Stimulated activated naive CD8-positive, alpha-beta T cell treated with anti-CD3 and anti-CD28 coated beads, Interleukin-15, Interleukin-2, amounts not matched to agents 100 ng/mL and 50 ng/mL, for 24 hours (primary cell): Measurements from ENCODE around the gene AHNAK2.
"Not testable (repeated sequence)": the region's sequence is repeated elsewhere in the genome, so short reads cannot be mapped to it uniquely, and the experiment has no call there.

Experiments
- H3K27ac Mint-ChIP-seq: one replicate; pipeline ENCODE4 v1.8.0; 2021; ENCODE audit warnings: mild to moderate bottlenecking, mixed read lengths
- H3K27me3 Mint-ChIP-seq: one replicate; pipeline ENCODE4 v1.8.0; 2021; ENCODE audit warnings: mixed read lengths
- H3K36me3 Mint-ChIP-seq: one replicate; pipeline ENCODE4 v1.8.0; 2021; ENCODE audit warnings: low read depth, mixed read lengths
- H3K4me1 Mint-ChIP-seq: one replicate; pipeline ENCODE4 v1.8.0; 2021; ENCODE audit warnings: low read depth, mixed read lengths
- H3K4me3 Mint-ChIP-seq: one replicate; pipeline ENCODE4 v1.8.0; 2021; ENCODE audit warnings: mild to moderate bottlenecking, mixed read lengths
- H3K9me3 Mint-ChIP-seq: one replicate; pipeline ENCODE4 v1.8.0; 2021; ENCODE audit warnings: mixed read lengths

The AHNAK2 gene

DNA sequence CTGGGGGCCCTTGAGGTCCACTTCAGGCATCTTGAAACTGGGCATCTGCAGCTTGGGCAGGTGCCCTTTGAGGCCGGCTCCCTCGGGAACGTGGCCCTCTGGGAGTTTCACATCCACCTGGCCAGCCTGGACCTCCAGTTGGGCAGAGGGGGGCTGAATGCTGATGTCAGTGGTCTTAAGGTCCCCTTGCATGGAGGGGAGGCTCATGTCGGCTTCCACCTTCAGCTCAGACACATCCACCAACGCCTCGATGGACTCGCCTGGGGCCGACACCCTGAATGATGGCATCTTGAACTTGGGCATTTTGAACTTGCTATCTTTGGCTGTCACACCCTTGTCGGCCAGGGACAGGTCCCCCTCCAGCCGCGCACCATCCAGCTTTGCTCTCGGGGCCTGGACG, 31.0 kb downstream of the AHNAK2 start:
- H3K4me3 Mint-ChIP-seq, H3K9me3 Mint-ChIP-seq, H3K27me3 Mint-ChIP-seq, H3K4me1 Mint-ChIP-seq, H3K27ac Mint-ChIP-seq, H3K36me3 Mint-ChIP-seq: not testable (repeated sequence)

DNA sequence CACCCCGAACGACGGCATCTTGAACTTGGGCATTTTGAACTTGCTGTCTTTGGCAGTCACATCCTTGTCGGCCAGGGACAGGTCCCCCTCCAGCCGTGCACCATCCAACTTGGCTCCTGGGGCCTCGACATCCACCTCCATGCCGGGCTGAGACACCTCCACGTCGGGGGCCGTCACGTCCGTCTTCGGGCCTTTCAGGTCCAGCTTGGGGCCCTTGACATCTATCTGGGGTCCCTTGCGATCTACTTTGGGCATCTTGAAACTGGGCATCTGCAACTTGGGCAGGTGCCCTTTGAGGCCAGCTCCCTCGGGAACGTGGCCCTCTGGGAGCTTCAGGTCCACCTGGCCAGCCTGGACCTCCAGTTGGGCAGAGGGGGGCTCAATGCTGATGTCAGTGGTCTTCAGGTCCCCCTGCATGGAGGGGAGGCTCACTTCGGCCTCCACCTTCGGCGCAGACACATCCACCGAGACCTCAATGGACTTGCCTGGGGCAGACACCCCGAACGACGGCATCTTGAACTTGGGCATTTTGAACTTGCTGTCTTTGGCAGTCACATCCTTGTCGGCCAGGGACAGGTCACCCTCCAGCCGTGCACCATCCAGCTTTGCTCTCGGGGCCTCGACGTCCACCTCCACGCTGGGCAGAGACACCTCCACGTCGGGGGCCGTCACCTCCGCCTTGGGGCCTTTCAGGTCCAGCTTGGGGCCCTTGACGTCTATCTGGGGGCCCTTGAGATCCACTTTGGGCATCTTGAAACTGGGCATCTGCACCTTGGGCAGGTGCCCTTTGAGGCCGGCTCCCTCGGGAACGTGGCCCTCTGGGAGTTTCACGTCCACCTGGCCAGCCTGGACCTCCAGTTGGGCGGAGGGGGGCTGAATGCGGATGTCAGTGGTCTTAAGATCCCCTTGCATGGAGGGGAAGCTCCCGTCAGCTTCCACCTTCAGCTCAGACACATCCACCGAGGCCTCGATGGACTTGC, 31.9 kb downstream of the AHNAK2 start:
- not testable (repeated sequence) for H3K36me3 Mint-ChIP-seq, H3K4me1 Mint-ChIP-seq, H3K9me3 Mint-ChIP-seq, H3K27ac Mint-ChIP-seq, H3K4me3 Mint-ChIP-seq, H3K27me3 Mint-ChIP-seq

DNA sequence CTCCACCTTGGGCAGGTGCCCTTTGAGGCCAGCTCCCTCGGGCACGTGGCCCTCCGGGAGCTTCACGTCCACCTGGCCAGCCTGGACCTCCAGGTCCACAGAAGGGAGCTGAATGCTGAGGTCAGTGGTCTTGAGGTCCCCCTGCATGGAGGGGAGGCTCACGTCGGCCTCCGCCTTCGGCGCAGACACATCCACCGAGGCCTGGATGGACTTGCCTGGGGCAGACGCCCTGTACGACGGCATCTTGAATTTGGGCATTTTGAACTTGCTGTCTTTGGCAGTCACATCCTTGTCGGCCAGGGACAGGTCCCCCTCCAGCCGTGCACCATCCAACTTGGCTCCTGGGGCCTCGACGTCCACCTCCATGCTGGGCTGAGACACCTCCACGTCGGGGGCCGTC, 32.9 kb downstream of the AHNAK2 start:
- H3K4me3 Mint-ChIP-seq: not testable (repeated sequence)

DNA sequence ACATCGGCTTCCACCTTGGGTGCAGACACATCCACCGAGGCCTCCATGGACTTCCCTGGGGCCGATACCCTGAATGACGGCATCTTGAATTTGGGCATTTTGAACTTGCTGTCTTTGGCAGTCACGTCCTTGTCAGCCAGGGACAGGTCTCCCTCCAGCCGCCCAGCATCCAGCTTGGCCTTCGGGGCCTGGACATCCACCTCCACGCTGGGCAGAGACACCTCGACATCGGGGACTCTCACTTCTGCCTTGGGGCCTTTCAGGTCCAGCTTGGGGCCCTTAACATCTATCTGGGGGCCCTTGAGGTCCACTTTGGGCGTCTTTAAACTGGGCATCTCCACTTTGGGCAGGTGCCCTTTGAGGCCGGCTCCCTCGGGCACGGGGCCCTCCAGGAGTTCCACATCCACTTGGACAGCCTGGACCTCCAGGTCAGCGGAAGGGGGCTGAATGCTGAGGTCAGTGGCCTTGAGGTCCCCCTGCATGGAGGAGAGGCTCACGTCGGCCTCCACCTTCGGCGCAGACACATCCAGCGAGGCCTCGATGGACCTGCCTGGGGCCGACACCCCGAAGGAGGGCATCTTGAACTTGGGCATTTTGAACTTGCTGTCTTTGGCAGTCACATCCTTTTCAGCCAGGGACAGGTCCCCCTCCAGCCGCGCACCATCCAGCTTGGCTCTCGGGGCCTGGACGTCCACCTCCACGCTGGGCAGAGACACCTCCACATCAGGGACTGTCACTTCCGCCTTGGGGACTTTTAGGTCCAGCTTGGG, 33.6 kb downstream of the AHNAK2 start:
- H3K4me1 Mint-ChIP-seq, H3K27me3 Mint-ChIP-seq, H3K36me3 Mint-ChIP-seq, H3K27ac Mint-ChIP-seq, H3K9me3 Mint-ChIP-seq, H3K4me3 Mint-ChIP-seq: not testable (repeated sequence)

More for the DNA sequence above, 32.9 kb downstream of the AHNAK2 start:
- H3K4me1 Mint-ChIP-seq, H3K27me3 Mint-ChIP-seq, H3K9me3 Mint-ChIP-seq, H3K36me3 Mint-ChIP-seq, H3K27ac Mint-ChIP-seq: not testable (repeated sequence)

DNA sequence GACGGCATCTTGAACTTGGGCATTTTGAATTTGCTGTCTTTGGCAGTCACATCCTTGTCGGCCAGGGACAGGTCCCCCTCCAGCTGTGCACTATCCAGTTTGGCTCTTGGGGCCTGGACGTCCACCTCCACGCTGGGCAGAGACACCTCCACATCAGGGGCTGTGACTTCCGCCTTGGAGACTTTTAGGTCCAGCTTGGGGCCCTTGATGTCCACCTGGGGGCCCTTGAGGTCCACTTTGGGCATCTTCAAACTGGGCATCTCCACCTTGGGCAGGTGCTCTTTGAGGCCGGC, 34.2 kb downstream of the AHNAK2 start:
- H3K36me3 Mint-ChIP-seq: not testable (repeated sequence)

DNA sequence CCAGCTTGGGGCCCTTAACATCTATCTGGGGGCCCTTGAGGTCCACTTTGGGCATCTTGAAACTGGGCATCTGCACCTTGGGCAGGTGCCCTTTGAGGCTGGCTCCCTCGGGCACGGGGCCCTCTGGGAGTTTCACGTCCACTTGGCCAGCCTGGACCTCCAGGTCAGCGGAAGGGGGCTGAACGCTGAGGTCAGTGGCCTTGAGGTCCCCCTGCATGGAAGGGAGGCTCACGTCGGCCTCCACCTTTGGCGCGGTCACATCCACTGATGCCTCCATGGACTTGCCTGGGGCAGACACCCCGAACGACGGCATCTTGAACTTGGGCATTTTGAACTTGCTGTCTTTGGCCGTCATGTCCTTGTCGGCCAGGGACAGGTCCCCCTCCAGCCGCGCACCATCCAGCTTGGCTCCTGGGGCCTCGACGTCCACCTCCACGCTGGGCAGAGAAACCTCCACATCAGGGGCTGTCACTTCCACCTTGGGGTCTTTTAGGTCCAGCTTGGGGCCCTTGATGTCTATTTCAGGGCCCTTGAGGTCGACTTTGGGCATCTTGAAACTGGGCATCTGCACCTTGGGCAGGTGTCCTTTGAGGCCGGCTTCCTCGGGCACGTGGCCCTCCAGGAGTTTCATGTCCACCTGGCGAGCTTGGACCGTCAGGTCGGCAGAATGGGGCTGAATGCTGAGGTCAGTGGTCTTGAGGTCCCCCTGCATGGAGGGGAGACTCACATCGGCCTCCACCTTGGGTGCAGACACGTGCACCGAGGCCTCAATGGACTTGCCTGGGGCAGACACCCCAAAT, 34.8 kb downstream of the AHNAK2 start:
- not testable (repeated sequence) for H3K4me3 Mint-ChIP-seq, H3K9me3 Mint-ChIP-seq, H3K36me3 Mint-ChIP-seq, H3K27ac Mint-ChIP-seq, H3K27me3 Mint-ChIP-seq, H3K4me1 Mint-ChIP-seq

More for the DNA sequence above, 34.2 kb downstream of the AHNAK2 start:
- not testable (repeated sequence) for H3K27ac Mint-ChIP-seq, H3K4me1 Mint-ChIP-seq, H3K9me3 Mint-ChIP-seq, H3K27me3 Mint-ChIP-seq, H3K4me3 Mint-ChIP-seq

DNA sequence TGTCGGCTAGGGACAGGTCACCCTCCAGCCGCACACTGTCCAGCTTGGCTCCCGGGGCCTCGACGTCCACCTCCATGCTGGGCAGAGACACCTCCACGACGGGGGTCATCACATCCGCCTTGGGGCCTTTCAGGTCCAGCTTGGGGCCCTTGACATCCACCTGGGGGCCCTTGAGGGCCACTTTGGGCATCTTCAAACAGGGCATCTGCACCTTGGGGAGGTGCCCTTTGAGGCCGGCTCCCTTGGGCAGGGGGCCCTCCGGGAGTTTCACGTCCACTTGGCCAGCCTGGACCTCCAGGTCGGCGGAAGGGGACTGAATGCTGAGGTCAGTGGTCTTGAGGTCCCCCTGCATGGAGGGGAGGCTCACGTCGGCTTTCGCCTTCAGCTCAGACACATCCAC, 35.6 kb downstream of the AHNAK2 start:
- Mint-ChIP-seq H3K4me1 (no peaks in the 10 kb centered on the region), H3K4me3 (no peak overlapping the region), H3K27ac (no peak overlapping the region), H3K36me3 (no peaks in the 10 kb centered on the region), H3K27me3 (no peaks in the 10 kb centered on the region), H3K9me3 (no peaks in the 10 kb centered on the region)

DNA sequence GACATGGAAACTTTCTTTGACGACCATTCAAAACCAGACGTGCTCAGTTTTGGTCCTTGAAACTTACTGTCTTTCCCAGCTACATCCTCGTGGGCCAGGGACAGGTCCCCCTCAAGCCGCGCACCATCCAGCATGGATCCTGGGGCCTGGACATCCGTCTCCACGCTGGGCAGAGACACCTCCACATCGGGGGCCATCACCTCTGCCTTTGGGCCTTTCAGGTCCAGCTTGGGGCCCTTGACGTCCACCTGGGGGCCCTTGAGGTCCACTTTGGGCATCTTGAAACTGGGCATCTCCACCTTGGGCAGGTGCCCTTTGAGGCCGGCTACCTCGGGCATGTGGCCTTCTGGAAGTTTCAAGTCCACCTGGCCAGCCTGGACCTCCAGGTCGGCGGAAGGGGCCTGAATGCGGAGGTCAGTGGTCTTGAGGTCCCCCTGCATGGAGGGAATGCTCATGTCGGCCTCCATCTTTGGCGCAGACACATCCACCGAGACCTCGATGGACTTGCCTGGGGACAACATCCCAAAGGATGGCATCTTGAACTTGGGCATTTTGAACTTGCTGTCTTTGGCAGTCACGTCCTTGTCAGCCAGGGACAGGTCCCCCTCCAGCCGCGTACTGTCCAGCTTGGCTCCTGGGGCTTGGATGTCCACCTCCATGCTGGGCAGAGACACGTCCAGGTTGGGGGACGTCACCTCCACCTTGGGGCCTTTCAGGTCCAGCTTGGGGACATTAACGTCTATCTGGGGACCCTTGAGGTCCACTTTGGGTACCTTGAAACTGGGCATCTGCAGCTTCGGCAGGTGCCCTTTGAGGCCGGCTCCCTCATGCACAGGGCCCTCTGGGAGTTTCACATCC, 36.4 kb downstream of the AHNAK2 start:
- Mint-ChIP-seq H3K27me3 (no peaks in the 10 kb centered on the region), H3K36me3 (no peaks in the 10 kb centered on the region), H3K4me3 (no peak overlapping the region), H3K27ac (no peak overlapping the region), H3K9me3 (no peaks in the 10 kb centered on the region), H3K4me1 (no peaks in the 10 kb centered on the region)

DNA sequence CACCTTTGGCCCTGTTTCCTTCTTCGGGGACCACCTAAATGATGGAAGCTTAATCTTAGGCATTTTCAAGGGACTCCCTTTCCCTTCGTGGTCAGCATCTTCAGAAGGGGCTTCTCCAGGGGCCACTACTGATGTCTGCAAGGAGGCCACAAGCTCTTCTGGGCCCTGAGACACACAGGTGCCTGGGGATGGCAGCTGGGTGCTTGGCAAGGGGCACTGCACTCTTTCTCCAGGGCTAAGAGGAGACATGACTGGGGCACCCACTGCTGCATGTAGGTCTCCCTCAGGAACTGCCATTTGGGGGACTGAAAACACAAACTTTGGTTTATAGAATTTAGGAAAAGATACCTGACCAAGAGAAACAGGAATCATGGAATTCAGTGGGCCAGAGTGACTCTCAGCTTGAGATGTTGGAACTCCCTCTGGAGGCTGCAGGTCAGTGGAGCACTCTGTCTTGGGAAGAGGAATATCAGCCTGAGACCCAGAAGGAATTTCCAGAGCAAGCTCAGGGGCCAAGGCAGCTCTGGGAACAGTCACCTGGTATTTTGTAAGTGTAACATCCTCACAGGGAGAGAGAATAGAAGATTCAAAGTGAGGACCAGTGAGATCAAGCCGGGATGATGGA, 37.5 kb downstream of the AHNAK2 start:
- Mint-ChIP-seq H3K4me3 (no peak overlapping the region), H3K9me3 (no peaks in the 10 kb centered on the region), H3K4me1 (no peaks in the 10 kb centered on the region), H3K36me3 (no peaks in the 10 kb centered on the region), H3K27me3 (no peaks in the 10 kb centered on the region), H3K27ac (no peak overlapping the region)

DNA sequence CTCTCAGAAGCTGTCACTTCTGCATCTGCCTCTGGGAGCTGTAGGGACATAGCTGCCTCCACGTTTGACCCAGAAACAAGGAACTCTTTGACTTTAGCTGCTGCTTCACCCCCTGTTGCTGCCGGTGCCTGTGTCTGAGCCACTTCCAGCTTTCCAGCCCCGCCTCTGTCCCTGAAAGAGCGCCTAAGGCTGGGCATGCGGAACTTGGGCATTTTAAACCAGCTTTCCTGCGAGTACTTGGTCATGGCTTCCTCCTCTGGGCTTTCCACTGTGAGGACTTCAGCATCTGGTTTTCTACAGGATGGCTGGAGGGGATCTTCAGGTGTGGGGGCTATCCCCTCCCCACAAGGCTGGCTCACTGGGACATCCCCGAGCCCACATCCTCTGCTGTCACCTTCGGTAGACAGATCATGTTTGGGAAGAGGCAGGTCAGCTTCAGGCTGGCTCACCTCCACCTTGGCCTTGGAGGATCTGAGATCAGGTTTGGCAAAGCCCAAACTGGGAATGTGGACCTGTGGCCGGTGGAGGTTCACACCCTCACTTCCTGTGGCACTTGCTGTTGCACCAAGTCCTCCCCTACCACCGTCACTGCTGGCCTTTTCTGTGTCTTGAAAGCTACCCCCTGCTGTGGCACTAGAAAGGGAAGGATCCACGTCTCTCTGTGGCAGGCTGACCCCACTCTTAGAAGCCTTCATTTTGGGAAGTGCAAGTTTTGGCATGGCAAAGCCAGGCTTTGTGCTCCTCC, 38.3 kb downstream of the AHNAK2 start:
- H3K36me3 Mint-ChIP-seq: no peaks in the 10 kb centered on the region
- H3K27ac Mint-ChIP-seq: no peak overlapping the region
- H3K27me3 Mint-ChIP-seq: no peaks in the 10 kb centered on the region
- no peaks in the 10 kb centered on the region for H3K9me3 Mint-ChIP-seq
- H3K4me3 Mint-ChIP-seq: no peak overlapping the region
- no peaks in the 10 kb centered on the region for H3K4me1 Mint-ChIP-seq

DNA sequence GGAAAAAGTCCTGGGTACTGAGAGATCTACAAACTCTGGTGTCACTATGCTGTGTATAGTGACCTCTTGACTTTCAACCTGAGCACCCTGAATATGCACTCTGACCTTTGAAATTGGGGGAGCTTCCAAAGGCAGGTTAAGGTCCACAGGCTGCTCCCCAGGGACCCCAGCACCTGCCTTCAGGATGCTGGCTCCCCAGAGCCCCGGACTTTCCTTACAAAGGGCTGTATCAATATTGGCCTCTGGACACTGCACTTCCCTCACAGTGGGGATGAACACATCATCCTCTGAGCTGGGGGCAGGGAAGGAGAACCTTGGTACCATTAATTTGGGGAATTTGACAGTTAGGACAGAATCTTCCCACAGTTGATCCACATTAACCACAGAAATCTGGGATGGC, 39.2 kb downstream of the AHNAK2 start:
- H3K4me1 Mint-ChIP-seq: peaks cover 5% of the 10 kb centered on the region
- no peaks in the 10 kb centered on the region for H3K36me3 Mint-ChIP-seq
- H3K9me3 Mint-ChIP-seq: no peaks in the 10 kb centered on the region
- peaks cover 5% of the 10 kb centered on the region for H3K27me3 Mint-ChIP-seq
- H3K27ac Mint-ChIP-seq: no peak overlapping the region
- no peak overlapping the region for H3K4me3 Mint-ChIP-seq

DNA sequence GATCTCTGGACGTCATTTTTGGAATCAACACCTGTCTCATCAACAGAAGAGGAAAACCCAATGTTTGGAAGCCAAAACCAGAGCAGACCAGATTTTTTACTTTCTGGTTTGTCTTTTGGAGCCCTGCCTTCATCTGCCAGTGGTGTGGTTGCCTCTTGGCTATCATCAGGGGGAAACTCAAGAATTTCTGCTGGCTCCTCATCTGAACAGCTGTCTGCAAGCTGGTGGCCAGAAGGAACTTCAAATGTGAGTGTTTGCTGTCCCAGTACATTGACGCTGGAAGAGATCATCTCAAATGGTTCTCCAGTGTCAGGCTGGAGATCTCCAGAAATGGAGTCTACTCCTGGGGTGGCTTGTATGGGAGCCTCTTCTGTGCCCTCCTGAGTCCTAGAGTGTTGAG, 39.7 kb downstream of the AHNAK2 start:
- no peaks in the 10 kb centered on the region for H3K9me3 Mint-ChIP-seq
- peaks cover 5% of the 10 kb centered on the region for H3K27me3 Mint-ChIP-seq
- H3K27ac Mint-ChIP-seq: no peak overlapping the region
- H3K36me3 Mint-ChIP-seq: no peaks in the 10 kb centered on the region
- H3K4me1 Mint-ChIP-seq: peaks cover 5% of the 10 kb centered on the region
- no peak overlapping the region for H3K4me3 Mint-ChIP-seq

DNA sequence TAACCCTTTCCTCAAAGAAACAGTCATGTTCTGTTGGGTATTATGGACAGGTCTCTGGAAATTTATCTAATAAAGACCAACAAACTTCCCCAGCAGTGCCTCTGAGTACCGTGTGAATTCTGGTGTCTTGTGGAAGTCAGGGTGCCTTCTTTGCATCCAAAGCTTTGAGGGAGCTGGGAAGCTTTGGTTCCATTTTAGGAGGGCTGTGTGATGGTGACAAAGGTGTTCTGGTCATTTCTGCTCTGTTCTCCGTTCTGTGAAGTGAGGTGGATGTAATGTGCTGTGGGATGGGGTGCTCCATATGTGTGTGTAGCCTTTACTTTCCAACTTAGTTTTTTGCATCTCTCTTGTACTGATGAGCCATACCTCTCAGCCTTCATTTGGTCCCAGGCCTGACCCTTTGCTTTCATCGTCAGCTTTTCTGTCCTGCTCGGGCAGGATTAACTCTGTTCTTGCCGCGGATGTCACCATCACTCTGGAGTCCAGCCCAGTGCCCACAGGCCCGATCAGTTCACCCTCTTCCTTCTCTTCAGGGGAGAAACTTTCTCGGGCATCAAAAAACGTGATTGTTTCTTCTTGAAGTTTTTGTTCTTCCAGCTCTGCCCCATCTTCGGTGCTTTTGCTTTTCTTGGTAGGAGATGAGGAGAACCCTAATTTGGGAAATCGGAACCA, 40.3 kb downstream of the AHNAK2 start:
- Mint-ChIP-seq H3K27me3 (peaks cover 5% of the 10 kb centered on the region), H3K9me3 (no peaks in the 10 kb centered on the region), H3K27ac (no peak overlapping the region), H3K36me3 (no peaks in the 10 kb centered on the region), H3K4me1 (peaks cover 5% of the 10 kb centered on the region), H3K4me3 (no peak overlapping the region)
